HG03039 (cell line): ENCODE data around the gene CACNA1I.

Experiments
- ATAC-seq: cut with Tn5 transposase; IDR thresholded peaks from one replicate; pipeline ENCODE4 v1.9.1; 2021; ENCODE audit warnings: mild to moderate bottlenecking, moderate library complexity; ENCODE audit not compliant: unreplicated experiment

The CACNA1I gene

DNA sequence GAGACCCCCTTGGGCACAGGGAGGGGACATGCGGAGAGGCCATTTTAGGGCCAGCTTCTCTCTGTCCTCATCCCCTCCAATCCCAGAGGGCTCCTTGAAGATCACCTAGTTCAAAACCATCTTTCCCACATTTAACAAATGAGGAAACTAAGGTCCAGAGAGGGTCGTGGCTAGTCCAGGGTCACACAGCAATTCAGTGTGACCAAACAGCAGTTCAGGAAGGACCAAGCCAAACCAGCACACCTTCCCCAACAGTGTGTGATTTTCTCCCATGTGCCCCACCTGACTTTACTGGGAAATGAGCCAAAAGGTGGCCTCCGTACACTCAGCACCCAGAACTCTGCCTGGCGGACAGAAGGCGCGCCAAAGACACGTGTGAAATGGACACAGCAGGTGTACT, 51.3 kb downstream of the CACNA1I start:
- ATAC-seq: no peak

- ATAC-seq: no peak
These were observed 52.4 kb downstream of the CACNA1I start for GRCh38 chr22:39622881-39623367.

GRCh38 chr22:39623603-39624500, 53.3 kb downstream of the CACNA1I start:
- ATAC-seq: no peak

DNA sequence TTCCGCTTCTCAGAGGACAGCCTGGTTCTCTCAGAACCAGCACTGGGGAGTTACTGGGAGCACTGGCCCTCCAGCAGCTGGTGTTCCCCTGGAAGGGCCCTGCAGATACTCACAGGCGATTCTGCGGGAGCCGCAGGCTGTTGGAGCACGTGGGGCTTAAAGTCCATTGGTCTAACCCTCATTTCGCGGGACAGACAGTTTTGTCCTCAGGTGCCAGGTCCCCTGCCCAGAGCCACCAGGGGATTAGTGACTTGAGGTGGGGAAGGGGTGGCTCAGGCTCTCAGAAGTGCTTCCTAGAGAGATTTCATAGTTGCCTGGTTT, 53.9 kb downstream of the CACNA1I start:
- ATAC-seq: no peak

DNA sequence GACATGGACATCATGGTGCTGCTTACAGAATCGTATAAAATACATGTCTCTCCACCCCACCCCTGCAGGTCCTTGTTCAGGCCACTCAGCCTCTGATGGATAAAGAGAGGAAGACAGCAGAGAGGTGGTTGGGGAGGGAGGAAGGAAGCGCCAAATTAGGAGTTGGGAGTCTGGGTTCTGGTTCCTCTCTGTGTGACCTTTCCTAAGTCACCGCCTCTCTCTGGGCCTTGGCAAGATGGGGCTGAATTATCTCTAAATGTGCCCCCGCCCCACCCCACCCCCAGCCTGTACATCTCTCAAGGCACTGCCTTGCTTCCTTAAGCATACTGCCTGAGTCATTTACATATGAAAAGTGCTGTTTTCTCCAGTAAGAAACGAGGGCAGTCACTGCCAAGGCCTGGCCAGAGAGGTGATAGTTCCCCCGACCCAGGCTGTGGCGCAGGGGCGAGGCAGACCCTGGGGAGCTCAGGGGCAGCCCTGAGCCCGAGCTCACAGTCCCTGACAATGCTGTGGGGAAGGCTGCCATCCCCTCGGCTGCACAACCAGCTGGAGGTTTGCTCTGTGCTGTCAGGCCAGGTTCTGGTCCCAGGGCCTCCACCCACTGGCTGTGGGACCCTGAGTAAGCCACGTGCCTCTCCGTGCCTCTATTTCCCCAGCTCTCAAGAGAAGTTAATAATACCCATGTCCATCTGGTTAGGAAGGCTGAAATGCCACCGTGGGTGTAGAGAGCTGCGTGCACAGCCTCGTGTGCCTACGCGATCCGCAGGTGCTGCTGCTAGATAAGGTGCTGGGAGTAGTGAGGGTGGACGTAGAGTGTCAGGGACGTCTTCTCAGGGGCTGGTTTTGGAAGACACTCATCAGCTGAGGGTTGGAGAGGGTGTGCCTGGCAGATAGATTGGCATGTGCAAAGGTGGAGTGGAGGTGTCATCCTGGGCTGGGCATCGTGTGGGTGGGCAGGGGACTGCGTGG, 55.3 kb downstream of the CACNA1I start:
- ATAC-seq: no peak

GRCh38 chr22:39627208-39627607, 56.7 kb downstream of the CACNA1I start:
- ATAC-seq: no peak

DNA sequence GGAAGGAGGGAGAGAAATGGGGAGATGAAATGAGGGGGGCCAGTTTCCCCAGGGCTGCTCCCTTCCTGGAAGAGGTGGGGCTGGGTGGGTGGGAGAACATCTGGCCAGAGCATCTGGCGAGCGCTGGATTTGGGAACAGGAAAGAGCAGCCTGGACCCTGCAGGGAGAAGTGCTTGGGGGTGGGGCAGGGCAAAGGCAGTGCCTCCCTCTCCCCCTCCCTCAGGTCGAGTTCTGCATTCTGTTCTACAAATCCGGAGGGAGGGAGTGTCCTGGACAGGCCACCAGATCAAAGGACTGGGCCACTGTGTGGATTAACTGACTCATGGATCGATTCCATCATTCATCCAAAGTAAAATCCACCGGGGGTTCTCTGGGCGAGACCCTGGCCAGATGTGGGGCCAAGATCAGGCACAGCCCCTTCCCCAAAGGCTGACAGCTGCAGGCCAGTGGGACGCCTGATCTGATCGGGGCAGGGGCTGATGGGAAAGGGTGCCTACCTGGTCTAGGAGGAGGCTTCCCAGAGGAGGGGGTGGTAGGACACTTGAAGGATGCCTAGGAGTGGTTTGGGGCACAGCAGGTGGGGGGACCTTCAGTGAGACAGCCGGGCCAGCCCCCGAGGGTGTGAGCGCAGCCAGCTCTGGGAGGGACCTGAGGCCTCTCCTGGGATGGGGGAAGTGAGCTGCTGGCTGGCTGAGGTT, 57.5 kb downstream of the CACNA1I start:
- ATAC-seq: no peak

DNA sequence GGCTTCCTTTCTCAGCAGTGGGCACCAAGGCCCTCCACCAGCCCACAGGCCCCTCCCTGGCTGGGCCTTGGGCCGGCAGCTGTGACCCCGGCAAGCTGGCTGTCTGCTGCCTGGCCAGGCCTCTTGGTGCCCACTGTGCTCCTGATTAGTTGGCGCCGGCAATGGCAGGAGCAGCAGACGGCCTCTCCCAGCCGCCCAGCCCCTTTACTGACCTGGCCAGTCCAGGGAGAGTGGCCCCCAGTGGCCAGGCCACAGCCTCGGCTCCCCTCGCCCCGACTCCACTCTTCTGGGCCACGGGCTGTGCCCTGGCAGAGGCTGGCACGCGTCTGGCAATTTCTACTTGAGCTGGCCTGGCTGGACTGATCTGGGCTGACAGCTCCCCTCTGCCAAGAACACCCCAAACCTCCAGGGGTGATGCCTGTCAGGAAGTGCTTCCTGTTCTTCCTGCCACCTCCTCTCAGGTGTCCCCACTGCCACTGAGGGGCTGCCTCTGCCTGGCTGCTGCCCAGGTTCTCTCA, 58.1 kb downstream of the CACNA1I start:
- ATAC-seq: no peak

DNA sequence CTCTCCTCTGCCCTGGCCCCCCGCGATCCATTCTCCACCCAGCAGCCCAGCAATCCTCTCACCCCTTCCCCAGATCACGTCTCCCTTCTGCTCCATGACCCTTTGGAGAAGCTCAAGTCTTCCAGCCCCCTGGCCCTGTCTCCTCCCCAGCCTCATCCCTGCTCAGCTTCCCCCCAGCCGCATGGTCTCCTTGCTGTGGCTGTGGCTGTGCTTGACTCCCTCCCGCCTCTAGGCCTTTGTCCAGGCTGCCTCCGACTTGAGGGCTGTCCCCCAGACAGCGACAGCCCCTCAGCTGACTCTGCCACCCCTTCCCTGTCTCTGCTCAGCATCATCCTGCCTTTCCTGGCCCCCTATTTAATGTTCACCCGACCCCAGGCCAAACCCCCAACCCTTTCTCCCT, 59.3 kb downstream of the CACNA1I start:
- ATAC-seq: no peak

DNA sequence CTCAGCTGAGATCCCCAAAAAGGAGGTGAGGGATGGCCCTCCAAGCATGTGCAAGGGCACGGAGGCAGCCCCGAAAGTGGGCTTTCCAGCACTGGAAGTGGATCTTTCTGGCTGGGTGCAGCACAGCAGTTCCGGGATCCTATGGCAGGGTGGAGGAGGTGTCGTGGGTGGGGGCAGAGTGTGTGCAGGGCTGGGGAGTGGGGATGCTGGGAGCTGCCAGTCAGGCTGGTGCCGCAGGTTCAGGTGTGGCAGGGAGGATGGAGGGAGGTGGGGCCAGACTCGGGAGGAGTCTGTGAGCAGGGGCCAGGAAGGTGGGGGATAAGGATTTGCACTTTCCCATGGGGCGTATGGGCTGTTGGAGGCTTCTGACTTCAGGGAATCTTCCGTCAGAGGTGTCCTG, 60.2 kb downstream of the CACNA1I start:
- ATAC-seq: no peak

DNA sequence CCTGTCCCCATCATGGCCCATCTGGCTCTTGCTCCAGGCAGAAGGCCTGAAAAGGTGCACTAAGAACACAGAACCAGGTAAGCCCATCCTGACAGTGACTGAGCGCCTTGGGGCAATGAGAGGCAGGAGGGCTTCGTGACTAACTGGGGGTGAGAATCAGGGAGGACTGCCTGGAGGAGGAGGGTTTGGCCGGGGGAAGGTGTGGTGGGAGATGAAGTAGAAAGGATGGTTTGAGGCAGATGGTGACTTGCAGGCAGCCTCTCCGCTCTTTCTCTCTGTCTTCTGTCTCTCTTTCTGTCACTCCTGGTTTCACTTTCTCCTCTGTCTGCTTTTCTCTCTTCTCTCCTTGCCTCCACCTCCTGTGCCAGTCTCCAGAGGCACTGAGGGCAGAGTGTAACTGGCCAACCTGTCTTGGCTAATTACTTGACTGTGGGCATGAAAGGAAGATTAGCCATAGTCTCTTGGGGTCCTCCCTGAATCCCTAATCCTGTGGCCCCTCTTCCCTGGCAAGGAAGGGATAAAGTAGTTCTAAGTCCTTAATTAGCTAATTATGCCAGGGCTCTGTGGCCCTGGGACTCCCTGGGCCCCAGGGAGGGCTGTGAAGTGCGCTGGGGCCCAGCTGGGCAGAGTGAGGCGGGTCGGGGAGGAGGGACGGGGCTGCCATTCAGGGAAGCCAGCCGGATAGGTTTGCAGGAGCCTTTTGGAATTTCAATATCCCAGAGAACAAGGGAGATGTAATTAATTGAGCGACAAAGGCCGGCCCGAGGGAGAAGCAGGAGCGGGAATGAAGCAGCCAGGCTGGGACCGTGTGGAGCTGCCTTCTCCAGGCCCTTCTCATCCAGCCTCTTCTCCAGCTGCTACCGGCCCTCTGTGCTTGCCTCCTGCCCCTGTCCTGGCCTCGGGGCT, 61.1 kb downstream of the CACNA1I start:
- ATAC-seq: no peak

GRCh38 chr22:39634530-39635405, 64.2 kb downstream of the CACNA1I start:
- no peak for ATAC-seq

- ATAC-seq: no peak
These were observed 65.2 kb downstream of the CACNA1I start for GRCh38 chr22:39635719-39636118.

GRCh38 chr22:39638958-39639357, 68.4 kb downstream of the CACNA1I start:
- ATAC-seq: no peak

GRCh38 chr22:39641660-39642310, 71.2 kb downstream of the CACNA1I start:
- ATAC-seq: no peak

- ATAC-seq: no peak
These were observed 72.9 kb downstream of the CACNA1I start for GRCh38 chr22:39643311-39644083.

DNA sequence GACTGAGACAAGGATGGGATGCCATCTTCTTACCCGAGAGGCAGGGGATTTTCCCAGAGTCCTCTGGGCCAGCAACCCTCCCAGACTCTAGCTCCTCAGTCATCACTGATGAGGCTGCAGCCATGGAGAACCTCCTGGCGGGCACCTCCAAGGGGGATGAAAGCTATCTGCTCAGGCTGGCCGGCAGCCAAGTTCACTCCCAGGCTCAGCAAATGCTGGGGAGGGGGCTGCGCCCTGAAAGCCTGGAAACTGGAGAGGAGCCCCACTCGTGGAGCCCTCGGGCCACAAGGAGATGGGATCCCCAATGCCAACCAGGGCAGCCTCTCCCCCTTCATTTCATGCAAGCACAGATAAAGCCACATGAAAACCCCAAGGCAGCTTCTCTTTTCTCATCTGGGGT, 75.0 kb downstream of the CACNA1I start:
- ATAC-seq: no peak
